Esophagus muscularis mucosa (tissue), 4 donors: ENCODE data around the gene DNPH1.

ENCODE experiments used
- CTCF ChIP-seq, 3 experiments: fragments of 200-600 bp in 2 of 3; fragments of 450-650 bp in 1 of 3; sonication (generic) in 2 of 3; IDR thresholded peaks; one replicate each; pipeline ENCODE4 v1.5.1; 2017 to 2019; ENCODE audit warnings: antibody characterized with exemption in 3 of 3, mild to moderate bottlenecking in 2 of 3, moderate library complexity in 1 of 3
- EP300 ChIP-seq: sonication (generic); formaldehyde crosslinking; IDR thresholded peaks from one replicate; pipeline ENCODE4 v1.6.1; 2017; ENCODE audit warnings: antibody characterized with exemption
- POLR2A ChIP-seq: fragments of 450-650 bp; IDR thresholded peaks from one replicate; pipeline ENCODE4 v1.6.1; 2017; ENCODE audit warnings: antibody characterized with exemption, moderate library complexity, mild to moderate bottlenecking, low read depth
- POLR2AphosphoS5 ChIP-seq, 2 donors: sonication (generic); formaldehyde crosslinking; IDR thresholded peaks; one replicate each; pipeline ENCODE4 v1.6.1; 2017; ENCODE audit warnings: antibody characterized with exemption in 2 of 2

GRCh38 chr6:43226192-43226851 lies 3.0 kb downstream of the DNPH1 start:
- TF ChIP-seq POLR2A: no peak
- no peak for TF ChIP-seq CTCF (IDR thresholded peaks at IDR 0.05)
- no peak for TF ChIP-seq EP300
- no peak for TF ChIP-seq POLR2AphosphoS5 (IDR thresholded peaks at IDR 0.05)
